ENCODE data around the gene RFX7.

- TF ChIP-seq MAX (IDR thresholded peaks at IDR 0.05) = no peak
- no peak for TF ChIP-seq CHD2 (IDR thresholded peaks at IDR 0.05; ENCODE audit: low read length)
- no peak for TF ChIP-seq USF2 (IDR thresholded peaks at IDR 0.05; ENCODE audit: low read length)
- no peak for TF ChIP-seq CEBPB (IDR thresholded peaks at IDR 0.05; ENCODE audit: low read depth, low read length)
- TF ChIP-seq ATF2 (IDR thresholded peaks at IDR 0.05; ENCODE audit: low read length) = no peak
- TF ChIP-seq CREB1 (IDR thresholded peaks at IDR 0.05) = no peak
- no peak for TF ChIP-seq CTCF (IDR thresholded peaks at IDR 0.05; ENCODE audit: control extremely low read depth in 1 of 3, insufficient read depth in 1 of 3, low read depth in 1 of 3, low read length in 3 of 3)
- TF ChIP-seq EZH2 (IDR thresholded peaks at IDR 0.05; ENCODE audit: low read depth, low read length, severe bottlenecking) = no peak
- TF ChIP-seq EP300 (IDR thresholded peaks at IDR 0.05; ENCODE audit: borderline replicate concordance in 1 of 2, low read depth in 2 of 2, low read length in 2 of 2) = no peak
- TF ChIP-seq POLR2A (IDR thresholded peaks at IDR 0.05; ENCODE audit: control extremely low read depth in 1 of 2, low read depth in 2 of 2, low read length in 2 of 2) = no peak
Observed at GRCh38 chr15:56250626-56251025, 6.9 kb upstream of the RFX7 start.

Measured in H1 (cell line).